ENCODE data around the gene ARID2. TPM values are rescaled to one million over a fixed set of nuclear protein-coding genes. Genes with fewer than 3 reads are reported as not detected.

The ARID2 gene, protein sequence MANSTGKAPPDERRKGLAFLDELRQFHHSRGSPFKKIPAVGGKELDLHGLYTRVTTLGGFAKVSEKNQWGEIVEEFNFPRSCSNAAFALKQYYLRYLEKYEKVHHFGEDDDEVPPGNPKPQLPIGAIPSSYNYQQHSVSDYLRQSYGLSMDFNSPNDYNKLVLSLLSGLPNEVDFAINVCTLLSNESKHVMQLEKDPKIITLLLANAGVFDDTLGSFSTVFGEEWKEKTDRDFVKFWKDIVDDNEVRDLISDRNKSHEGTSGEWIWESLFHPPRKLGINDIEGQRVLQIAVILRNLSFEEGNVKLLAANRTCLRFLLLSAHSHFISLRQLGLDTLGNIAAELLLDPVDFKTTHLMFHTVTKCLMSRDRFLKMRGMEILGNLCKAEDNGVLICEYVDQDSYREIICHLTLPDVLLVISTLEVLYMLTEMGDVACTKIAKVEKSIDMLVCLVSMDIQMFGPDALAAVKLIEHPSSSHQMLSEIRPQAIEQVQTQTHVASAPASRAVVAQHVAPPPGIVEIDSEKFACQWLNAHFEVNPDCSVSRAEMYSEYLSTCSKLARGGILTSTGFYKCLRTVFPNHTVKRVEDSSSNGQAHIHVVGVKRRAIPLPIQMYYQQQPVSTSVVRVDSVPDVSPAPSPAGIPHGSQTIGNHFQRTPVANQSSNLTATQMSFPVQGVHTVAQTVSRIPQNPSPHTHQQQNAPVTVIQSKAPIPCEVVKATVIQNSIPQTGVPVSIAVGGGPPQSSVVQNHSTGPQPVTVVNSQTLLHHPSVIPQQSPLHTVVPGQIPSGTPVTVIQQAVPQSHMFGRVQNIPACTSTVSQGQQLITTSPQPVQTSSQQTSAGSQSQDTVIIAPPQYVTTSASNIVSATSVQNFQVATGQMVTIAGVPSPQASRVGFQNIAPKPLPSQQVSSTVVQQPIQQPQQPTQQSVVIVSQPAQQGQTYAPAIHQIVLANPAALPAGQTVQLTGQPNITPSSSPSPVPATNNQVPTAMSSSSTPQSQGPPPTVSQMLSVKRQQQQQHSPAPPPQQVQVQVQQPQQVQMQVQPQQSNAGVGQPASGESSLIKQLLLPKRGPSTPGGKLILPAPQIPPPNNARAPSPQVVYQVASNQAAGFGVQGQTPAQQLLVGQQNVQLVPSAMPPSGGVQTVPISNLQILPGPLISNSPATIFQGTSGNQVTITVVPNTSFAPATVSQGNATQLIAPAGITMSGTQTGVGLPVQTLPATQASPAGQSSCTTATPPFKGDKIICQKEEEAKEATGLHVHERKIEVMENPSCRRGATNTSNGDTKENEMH (N-terminal part only)
- 10 to 100 TPM; 19.4 to 48.5 (median 27.0) TPM for total RNA-seq

DNA sequence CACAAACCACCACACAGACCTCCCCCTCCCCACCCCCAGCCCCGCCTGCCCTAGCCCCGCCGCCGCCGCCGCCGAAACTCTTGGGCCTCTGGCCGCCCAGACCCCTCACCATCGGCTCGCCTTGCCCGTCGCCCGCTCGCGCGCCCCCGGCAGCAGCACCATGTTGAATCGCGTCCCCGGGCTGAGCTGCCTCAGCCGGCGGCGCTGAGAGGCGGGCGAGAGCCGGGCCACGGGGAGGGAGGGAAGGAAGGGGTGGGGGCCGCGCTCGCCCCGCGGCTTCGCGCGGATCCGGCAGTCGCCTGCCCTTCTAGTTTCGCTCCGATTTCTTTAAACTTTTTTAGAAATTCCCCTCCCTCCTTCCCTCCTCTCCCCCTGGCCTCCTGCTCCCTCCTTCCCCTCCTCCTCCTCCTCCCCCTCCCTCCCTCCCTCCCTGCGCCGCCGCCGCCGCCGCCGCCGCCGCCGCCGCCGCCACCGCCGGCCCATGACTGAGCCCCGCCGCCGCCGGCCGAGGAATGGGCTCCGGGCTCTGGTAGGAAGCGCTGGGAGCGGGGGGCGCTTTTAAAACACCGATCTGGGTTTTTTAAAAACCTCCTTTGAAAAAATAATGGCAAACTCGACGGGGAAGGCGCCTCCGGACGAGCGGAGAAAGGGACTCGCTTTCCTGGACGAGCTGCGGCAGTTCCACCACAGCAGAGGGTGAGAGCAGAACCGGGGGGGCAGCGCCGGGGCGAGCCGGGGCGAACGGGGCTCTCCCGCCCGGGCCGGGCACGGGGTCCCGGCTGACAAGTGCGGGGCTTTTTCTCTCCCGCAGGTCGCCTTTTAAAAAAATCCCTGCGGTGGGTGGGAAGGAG is at the start of gene ARID2:
ARID2 (plus strand) TSS at position 474 of the 851 bp plus-strand sequence; CDS start at position 605, 131 bp downstream.
- H3K4me1 ChIP-seq = peaks cover 33 to 40% (median 38%) of the 10 kb centered on the region in 4 donors
- peak in 1 of 2 donors; percentile 50 for TF ChIP-seq POLR2AphosphoS5 (IDR thresholded peaks at IDR 0.05)
- peak in 2 of 4 donors; percentile 24 to 52 for TF ChIP-seq POLR2A (IDR thresholded peaks at IDR 0.05)
- no peak for TF ChIP-seq EP300 (IDR thresholded peaks at IDR 0.05)
- TF ChIP-seq, protein P1, sequence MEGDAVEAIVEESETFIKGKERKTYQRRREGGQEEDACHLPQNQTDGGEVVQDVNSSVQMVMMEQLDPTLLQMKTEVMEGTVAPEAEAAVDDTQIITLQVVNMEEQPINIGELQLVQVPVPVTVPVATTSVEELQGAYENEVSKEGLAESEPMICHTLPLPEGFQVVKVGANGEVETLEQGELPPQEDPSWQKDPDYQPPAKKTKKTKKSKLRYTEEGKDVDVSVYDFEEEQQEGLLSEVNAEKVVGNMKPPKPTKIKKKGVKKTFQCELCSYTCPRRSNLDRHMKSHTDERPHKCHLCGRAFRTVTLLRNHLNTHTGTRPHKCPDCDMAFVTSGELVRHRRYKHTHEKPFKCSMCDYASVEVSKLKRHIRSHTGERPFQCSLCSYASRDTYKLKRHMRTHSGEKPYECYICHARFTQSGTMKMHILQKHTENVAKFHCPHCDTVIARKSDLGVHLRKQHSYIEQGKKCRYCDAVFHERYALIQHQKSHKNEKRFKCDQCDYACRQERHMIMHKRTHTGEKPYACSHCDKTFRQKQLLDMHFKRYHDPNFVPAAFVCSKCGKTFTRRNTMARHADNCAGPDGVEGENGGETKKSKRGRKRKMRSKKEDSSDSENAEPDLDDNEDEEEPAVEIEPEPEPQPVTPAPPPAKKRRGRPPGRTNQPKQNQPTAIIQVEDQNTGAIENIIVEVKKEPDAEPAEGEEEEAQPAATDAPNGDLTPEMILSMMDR (IDR thresholded peaks at IDR 0.05) = no peak
- H3K27ac ChIP-seq = peak within 1 kb of the TSS; percentile 97 to 99 (median 99)
- H3K4me3 ChIP-seq = peak within 1 kb of the TSS; percentile 51 to 87 (median 68)
- H3K27me3 ChIP-seq = peaks cover 0 to 4% (median 0%) of the 10 kb centered on the region in 4 donors
- ATAC-seq (ENCODE audit: low FRiP score in 2 of 2) = peak in 1 of 2 donors; percentile 54
- H3K9me3 ChIP-seq = peaks cover 0 to 3% (median 0%) of the 10 kb centered on the region in 4 donors
- peak; percentile 75 to 94 for DNase-seq
- WGBS, 2 donors = 0 to 1% methylated on average over 24 to 43 of the region's 88 CpGs
- H3K36me3 ChIP-seq = no peaks in the 10 kb centered on the region

DNA sequence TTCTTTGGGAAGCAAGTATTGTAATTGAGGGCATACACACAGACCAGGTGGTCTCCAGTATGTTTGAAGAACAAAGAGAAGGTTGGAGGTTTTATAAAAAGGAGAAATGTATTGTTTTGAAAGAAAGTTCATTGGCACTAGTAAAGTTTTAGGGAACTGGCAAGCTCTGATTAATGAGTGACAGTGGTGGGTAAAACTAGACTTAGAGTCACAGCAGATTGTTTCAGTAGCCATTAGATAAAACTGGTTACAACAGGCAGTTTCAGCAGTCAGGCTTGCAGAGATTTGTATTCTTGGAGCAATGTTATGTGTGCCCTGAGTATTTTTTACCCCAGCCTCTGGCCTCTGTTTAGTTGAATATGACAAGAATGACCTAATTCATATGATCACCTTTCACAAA is 49.1 kb upstream of the ARID2 start:
- Histone ChIP-seq H3K27ac (no peak overlapping the region), H3K36me3 (no peaks in the 10 kb centered on the region), H3K9me3 (no peaks in the 10 kb centered on the region), H3K4me3 (no peak overlapping the region), H3K27me3 (no peaks in the 10 kb centered on the region), H3K4me1 (no peaks in the 10 kb centered on the region)
- DNase-seq (no peak), ATAC-seq (ENCODE audit: low FRiP score in 2 of 2) (no peak)
- no peak for TF ChIP-seq EP300 (IDR thresholded peaks at IDR 0.05)
- TF ChIP-seq, protein P1 (IDR thresholded peaks at IDR 0.05) = no peak

DNA sequence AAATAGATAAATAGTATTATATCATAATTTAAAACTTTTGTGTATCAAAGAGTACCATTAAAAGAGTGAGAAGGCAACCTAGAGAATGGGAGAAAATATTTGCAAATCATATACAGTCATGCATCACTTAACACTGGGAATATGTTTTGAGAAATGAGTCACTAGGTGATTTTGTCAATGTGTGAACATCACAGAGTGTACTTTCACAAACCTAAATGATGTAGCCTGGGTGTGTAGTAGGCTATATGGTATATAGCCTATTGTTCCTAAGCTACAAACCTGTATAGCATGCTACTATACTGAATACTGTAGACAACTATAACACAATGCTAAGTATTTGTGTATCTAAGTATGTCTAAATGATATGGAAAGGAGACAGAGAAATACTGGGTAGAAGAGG is 48.0 kb upstream of the ARID2 start:
- DNase-seq = no peak
- H3K4me1 ChIP-seq = no peaks in the 10 kb centered on the region
- no peak overlapping the region for H3K4me3 ChIP-seq
- no peaks in the 10 kb centered on the region for H3K9me3 ChIP-seq
- H3K27me3 ChIP-seq = no peaks in the 10 kb centered on the region
- TF ChIP-seq POLR2AphosphoS5 (IDR thresholded peaks at IDR 0.05) = no peak
- TF ChIP-seq, protein P1 (IDR thresholded peaks at IDR 0.05) = no peak
- TF ChIP-seq EP300 (IDR thresholded peaks at IDR 0.05) = no peak
- H3K27ac ChIP-seq = no peak overlapping the region
- H3K36me3 ChIP-seq = no peaks in the 10 kb centered on the region
- no peak for ATAC-seq (ENCODE audit: low FRiP score in 2 of 2)

DNA sequence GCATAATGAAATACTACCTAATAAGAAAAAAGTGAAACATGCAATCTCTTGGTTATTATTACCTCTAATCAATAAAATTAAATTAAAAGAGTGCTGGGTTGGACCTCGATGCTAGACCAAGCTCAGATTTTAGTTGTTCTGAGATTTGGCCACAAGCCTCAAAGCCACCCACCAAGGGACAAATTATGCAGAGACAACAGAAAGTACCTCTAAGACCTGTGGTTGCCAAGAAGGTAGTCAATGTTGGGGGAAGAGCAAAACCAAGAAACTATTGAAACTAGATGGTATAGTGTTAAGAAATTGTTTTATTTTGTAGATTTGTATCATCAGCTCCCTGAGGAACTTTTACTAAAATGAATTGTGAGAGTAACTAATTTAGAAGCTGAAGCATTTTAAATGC is 43.8 kb upstream of the ARID2 start:
- Histone ChIP-seq H3K27ac (no peak overlapping the region), H3K36me3 (no peaks in the 10 kb centered on the region), H3K27me3 (no peaks in the 10 kb centered on the region), H3K4me1 (no peaks in the 10 kb centered on the region), H3K4me3 (no peak overlapping the region), H3K9me3 (no peaks in the 10 kb centered on the region)
- TF ChIP-seq EP300 (IDR thresholded peaks at IDR 0.05) (no peak), POLR2AphosphoS5 (IDR thresholded peaks at IDR 0.05) (no peak), POLR2A (IDR thresholded peaks at IDR 0.05) (no peak)
- TF ChIP-seq, protein P1 (IDR thresholded peaks at IDR 0.05) = no peak
- no peak for ATAC-seq (ENCODE audit: low FRiP score in 2 of 2)
- DNase-seq = no peak
- 86 to 93% methylated on average over 1 of the region's 1 CpG for WGBS, 2 donors
